SK-MEL-5 (cell line): ENCODE results near the gene DIDO1. TPM values are rescaled to one million over a fixed set of nuclear protein-coding genes. Genes with fewer than 3 reads are reported as not detected.

ENCODE experiments used
- DNase-seq: peaks from one replicate; pipeline ENCODE4 v3.0.0-alpha.2; 2016; ENCODE audit warnings: low read depth, low spot score
- in situ Hi-C: cut with HindIII; loops from 2 replicates; pipeline ENCODE4 v1.10.0; 2016; ENCODE audit warnings: low sequenced_read_pairs, high pct_unique_total_duplicates, low pct_unique_long_range_greater_than_20kb
- total RNA-seq: library from RNA; depleted of rRNA; stranded (reverse); fragments of >200 nt; shearing (Covaris generic); gene quantifications from 2 replicates; pipeline ENCODE4 v1.2.3, GENCODE V29; 2014

The DIDO1 gene
- total RNA-seq, 1 experiment from 2014 or later: 26.4 TPM

DNA sequence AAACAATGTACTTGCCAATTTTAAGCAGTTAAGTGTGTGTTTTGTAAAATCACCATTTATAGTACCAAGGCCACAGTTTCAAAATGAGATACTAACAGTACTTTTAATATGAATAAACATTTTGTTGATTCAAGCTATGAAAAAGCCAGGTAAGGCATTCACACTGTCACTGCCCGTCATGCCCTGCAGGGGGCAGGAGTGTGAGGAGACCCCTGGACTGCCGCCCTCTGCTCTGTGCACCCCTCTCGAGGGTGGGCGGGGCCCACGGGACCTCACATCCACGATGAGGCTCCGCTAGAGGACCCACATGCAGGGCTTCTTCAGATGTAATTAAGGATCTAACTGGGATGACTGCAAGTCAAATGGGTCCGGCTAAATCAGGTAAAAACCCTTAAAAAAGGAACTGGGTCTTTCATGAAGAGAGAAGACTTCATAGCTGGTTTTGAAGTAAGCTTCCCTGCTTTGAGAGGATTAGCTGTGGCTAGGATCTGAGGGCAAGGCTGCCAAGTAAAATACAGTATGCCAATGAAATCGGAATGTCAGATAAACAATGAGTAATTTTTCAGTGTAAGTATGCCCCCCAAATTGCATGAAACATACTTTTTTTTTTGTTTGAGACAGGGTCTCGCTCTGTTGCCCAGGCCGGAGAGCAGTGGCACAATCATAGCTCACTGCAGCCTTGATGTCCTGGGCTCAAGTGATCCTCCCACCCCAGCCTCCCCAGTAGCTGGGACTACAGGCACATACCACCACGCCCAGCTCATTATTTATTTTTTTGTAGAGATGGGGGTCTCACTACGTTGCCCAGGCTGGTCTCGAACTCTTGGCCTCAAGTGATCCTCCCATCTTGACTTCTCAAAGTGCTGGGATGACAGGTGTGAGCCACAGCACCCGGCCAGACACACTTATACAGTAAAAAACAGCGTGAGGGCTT is 18.7 kb downstream of the DIDO1 start:
- peak; percentile 42 for DNase-seq

GRCh38 chr20:62906647-62907375 is 19.5 kb downstream of the DIDO1 start:
- no peak for DNase-seq
- in situ Hi-C loops: no loop called here

More for the DNA sequence above, 18.7 kb downstream of the DIDO1 start:
- in situ Hi-C loops: no loop called here

DNA sequence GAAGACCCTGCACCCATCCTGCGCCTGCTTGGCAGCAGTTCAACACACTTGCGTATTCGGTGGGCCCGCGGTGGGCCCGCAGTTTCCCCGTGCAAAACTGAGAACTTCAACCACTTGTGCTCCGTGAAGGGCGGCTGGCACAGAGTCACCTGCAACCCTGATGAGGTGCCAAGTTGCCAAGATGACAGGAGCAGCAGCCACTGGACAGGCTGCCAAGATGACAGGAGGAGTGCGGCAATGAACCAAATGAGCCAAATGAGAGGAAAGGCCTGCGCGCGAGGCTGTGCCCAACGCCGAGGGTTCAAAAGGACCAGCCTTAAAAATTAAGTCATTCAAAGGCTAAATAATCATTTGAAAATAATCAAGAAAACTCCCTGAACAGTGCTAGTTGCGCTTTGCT is 20.1 kb downstream of the DIDO1 start:
- in situ Hi-C loops: no loop called here
- DNase-seq: no peak

GRCh38 chr20:62905536-62906117 is 20.7 kb downstream of the DIDO1 start:
- in situ Hi-C loops: no loop called here

DNA sequence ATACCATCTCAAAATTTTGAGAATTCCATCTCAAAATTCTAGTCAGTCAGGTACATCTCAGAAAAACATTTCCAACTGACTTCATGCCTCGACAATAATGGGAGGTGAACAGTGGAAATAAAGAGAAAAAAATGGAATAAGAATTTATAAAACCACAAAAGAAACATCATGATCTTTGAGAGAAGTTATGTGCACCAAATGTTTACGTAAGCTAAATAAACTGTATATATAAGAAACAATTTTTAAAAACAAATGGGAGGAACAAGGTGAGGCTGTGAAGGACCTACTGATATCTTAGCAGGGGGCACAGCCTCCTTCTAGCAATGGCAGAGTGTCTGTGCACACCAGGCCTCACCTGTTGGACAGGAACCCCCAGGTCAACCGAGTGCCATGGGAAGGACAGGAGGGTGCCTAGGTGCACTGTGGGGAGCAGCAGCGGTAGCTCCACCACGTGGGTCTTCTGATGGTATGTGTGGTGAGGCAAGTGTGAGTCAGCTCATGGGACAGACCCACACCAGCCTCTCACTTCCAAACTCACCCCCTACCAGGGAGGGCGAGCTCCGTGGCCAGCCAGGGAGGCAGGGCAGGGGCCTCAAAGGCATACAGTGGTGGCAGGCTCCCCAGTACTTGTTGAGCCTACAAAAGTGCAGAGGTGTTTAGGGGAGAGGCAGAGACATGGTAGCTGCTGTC is 23.2 kb downstream of the DIDO1 start:
- DNase-seq: no peak
- in situ Hi-C loops: no loop called here

More at GRCh38 chr20:62905536-62906117, 20.7 kb downstream of the DIDO1 start:
- no peak for DNase-seq

GRCh38 chr20:62901891-62902290 is 24.4 kb downstream of the DIDO1 start:
- in situ Hi-C loops: no loop called here
- DNase-seq: no peak

DNA sequence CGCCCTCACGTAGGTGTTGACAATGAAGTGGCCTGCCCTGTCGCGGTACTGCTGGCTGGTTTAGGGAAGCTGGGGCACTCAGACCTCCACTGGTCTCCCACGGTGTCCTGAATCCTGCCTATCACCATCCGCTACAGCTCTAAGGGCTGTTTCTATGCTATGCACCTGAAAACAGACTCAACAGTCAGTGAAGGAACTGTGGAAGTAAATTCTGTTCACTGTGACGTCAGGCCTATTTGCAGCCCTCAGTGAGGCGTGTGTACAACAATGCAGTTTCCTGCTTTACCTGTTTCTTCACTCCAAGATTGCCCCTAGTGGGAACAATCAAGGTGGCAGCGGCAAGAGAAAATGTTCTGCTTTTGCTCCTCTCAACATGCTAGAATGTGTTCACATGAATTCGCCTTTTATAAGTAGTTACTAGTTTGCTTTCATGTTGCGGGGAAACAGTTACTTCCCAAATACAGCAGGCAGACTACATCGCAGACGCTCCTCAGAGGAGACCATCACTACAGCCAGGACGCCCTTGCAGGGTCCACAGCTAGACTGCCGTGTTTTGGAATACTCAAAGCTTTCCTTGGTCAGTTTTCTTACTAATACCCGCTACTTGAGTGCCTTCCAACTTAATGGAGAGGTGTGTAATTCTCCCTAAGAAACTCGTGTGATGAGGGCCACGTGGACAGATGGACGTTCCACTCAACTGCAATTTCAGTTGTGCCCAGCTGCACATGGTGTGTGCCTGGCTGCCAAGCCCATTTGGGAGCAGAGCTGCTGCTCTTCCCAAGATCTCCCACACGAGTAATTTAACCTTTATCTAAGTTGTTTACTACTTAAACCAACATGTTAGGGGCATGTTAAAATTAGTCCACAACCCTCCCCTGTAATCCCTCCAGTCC is 25.4 kb downstream of the DIDO1 start:
- in situ Hi-C loops: no loop called here
- DNase-seq: no peak

- DNase-seq: peak; percentile 80
- in situ Hi-C loops: no loop called here
These were observed 26.1 kb downstream of the DIDO1 start for GRCh38 chr20:62900052-62900691.

DNA sequence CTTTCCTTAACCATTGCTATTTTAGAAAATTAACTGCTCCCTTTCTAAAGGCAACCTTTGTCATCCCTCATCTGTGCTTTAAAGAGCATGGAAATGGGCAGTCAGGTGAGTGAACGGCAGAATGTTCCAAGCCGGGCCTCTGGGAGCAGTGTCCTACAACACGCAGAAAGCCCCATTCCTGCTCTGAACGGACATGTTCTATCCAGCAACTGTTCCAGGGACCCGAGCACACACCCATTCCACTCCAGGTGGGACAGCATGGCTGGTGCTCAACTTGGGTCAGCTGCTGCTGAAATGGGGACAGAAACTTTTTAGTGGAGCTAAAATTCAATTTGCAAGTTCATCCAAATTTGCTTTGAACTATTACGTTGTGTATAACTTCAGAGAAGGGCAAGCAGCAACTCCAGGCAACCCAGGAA is 26.7 kb downstream of the DIDO1 start:
- DNase-seq: no peak
- in situ Hi-C loops: no loop called here

GRCh38 chr20:62898970-62899632 is 27.2 kb downstream of the DIDO1 start:
- no peak for DNase-seq
- in situ Hi-C loops: no loop called here

DNA sequence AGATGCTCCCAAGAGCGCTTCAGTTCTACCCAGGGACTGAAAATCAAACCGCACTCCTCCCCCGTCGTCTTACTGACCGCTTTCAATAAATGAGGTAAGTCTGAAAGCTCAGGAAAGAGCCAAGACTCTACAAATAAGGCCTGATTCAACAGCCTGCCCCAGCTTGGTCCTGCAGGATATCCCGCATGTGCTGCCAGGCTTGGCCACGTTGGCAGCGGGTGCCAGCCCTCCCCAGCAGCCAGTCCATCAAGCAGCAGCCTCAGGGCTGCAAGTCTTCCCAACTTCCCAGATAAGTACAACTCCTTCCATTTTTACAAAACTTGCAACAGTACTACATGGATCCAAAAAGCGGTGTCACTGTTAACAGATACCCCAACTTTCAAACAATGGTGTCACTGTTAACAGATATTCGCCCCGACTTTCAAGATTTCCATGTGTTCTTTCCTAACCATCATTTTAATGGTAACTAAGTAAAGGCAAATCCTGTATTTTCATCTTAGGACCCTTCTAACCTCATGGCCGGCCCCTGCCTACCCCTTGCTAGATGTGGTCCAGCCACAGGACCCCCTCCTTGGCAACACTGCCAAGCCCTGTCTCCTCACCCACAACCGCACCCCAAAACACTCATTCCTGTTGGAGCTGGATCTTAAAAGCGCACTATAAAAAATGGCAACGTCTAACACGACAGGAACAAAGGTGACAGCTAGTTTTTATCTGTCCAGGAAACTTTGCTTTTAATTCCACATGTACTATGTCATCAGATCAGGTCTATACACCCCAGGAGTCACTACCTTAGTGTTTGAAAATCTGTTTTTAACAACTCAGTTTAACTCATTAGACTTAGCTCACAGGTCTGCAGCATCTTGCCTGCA is 28.0 kb downstream of the DIDO1 start:
- DNase-seq: no peak
- in situ Hi-C loops: no loop called here

DNA sequence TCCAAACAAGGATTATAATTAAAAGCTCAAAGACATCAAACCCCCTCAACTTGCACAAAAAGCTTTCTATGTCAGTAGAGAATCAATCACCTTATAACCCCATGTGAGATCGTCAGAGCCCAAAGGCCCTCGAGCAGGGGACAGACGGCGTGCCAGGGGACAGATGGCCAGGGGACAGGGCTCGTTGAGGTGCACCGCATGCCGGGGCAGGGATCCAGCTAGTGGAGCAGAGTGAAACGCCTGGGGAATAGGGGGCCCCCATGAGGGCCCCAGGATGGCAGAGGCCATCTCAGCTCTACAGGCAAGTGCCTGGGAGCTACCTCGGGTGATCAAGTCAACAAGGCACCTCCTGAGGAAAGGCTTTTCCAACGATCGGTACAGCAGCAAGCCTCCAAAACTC is 28.6 kb downstream of the DIDO1 start:
- no peak for DNase-seq
- in situ Hi-C loops: no loop called here

DNA sequence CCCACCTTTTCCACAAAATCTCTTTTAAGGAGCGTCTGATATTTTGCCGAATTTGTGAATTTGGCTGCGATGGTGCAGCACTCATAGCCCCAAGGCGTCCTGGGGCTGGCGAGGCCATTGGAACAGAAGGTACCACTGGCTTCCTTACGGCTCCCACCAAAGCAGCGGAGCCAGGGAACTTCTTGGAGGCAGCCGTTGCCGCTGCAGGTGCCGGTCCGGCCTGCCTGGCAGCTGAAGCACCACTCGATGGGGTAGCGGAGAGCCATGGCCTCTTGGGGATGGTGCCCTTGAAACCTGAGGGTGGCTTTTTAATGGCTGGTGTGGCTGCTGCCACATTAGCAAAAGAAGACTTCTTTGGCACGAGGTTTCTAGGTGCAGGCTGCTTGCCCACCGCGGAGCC is 29.8 kb downstream of the DIDO1 start:
- in situ Hi-C loops: no loop called here
- no peak for DNase-seq

DNA sequence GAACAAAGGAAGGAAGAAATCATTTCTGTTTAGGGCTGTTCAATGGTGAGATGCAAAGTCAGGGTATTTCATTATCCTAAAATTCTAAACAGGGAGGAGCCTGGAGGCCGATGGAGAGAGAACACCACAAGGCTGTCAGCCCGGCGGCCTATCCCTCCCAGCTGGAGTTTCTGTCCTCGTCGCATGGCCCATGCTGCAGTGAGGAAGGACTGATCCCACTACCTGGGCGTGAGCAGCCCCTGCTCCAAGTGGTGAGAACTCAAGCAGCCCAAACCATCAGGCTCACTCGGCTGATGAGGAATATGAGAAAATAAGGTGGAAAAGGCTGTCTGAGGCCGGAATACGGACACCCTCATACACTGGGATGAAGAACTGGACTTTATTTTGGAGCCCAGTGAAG is 30.8 kb downstream of the DIDO1 start:
- in situ Hi-C loops: no loop called here
- no peak for DNase-seq

DNA sequence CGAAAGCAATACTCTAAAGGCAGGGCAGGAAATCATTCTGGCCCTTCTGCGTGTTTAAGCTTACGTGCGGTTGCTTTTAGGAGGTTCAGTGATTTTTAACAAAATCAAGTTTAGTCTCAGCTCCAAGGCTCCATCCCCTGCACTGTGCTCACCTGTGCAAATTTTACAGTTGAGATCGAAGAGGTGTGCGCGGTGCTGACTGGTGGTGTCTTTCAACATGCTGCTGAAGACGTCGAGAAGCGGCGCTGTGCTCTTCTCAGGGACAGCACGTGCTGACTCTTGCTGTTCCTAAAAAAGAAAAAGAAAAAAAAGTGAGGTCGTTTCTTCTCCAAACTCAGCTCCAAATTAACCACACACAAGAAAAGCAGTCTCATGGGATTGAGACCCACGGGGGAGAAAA is 32.0 kb downstream of the DIDO1 start:
- in situ Hi-C loops: no loop called here
- no peak for DNase-seq
